Stimulated activated CD4-positive, alpha-beta T cell treated with anti-CD3 and anti-CD28 coated beads, Interleukin-15, amount 100 ng/mL, for 24 hours (primary cell): ENCODE measurements around the gene PPP1R12A.

ENCODE experiments used
- DNase-seq: peaks from one replicate; pipeline ENCODE4 v3.0.0-alpha.2; 2020

Gene PPP1R12A

DNA sequence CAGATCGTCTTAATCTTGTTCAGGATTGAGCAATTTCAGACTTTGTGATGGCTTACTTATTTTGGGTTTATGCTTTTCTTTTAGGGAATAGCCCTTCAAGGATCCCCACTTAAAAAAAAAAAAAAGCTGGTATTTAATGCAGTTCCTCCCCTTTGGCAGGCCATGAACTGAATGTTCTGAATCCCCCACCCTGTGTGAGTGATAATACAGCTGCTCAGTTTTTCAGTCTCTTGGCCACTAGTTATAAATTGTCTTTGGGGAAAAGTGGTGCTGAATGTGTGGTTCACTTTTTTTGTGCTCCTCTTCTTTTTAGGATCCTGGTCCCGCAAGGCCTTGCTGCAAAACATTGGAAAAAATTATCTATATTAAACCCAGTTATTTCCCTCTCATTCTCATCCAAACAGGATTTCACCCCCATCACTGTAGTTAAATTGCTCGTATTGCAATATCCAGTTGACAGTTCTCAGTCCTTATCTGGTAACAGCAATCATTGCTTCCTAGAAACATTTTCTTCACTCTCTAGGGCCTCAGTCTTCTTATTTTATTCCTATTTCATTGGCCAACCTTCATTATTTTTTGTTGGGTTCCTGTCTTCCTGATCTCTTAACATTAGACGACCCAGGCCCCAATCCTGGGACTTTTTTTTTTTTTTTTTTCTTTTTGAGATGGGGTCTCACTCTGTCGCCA lies 171.0 kb downstream of the PPP1R12A start:
- DNase-seq, result no peak

DNA sequence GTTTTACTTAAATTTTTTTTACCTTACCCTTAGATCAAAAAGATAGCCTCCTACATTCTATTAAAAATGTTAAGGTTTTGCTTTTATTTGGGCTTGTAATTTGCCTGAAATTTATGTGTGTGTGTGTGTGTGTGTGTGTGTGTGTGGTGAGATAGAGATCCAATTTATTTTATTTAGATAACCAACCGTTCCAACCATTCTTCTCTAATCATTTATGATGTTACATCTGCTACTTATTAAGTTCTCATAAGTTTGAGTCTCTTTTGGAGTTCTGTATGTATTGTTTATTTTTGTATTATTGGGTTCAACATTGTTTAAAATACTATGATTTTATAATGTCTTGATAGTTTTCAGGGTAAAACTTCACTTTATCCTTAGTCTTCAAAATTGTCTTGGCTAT lies 173.6 kb downstream of the PPP1R12A start:
- no peak for DNase-seq

DNA sequence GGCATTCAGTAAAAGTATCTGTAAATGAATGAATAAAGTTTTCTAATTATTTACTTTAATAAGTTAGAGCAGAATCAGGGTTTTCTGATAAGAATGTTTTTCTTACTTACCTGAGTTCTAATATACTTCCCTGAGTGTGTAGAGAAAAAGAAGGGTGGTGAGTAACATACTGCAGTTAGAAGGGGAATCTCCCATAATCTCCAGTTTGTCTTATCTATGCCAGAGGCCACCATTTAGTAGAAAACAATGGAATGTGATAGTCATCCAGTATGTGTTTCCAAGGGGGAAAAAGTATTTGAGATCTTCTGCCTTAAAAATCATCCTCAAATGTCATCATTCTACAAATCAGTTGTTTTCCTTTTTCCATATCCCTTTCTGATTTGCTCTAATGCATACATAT lies 187.6 kb downstream of the PPP1R12A start:
- no peak for DNase-seq

- DNase-seq, result peak; percentile 31
These were observed 196.8 kb downstream of the PPP1R12A start for GRCh38 chr12:79737875-79738718.

- no peak for DNase-seq
These were observed 202.3 kb downstream of the PPP1R12A start for GRCh38 chr12:79732638-79733037.

- no peak for DNase-seq
These were observed 208.9 kb downstream of the PPP1R12A start for GRCh38 chr12:79725987-79726386.
